Ovary (tissue), 9 donors: ENCODE results near the gene RECK. TPM values are rescaled to one million over a fixed set of nuclear protein-coding genes. Genes with fewer than 3 reads are reported as not detected.

Experiments used
- DNase-seq, 5 donors: peaks; one replicate each; pipeline ENCODE4 v3.0.0-alpha.2; 2019 to 2020
- H3K27ac ChIP-seq, 2 donors: fragments of 200-600 bp; one replicate each; pipeline versions ENCODE4 v1.5.1 to v1.8.0; 2019 to 2022
- H3K27me3 ChIP-seq: fragments of 200-600 bp; one replicate; pipeline ENCODE4 v1.8.0; 2022
- H3K36me3 ChIP-seq: fragments of 200-600 bp; sonication (generic); one replicate; pipeline ENCODE4 v1.5.1; 2019
- H3K4me1 ChIP-seq: one replicate; pipeline ENCODE4 v1.8.1; 2013; ENCODE audit warnings: mild to moderate bottlenecking, moderate library complexity; ENCODE audit not compliant: insufficient read depth
- H3K4me3 ChIP-seq: fragments of 200-600 bp; sonication (generic); one replicate; pipeline ENCODE4 v1.5.1; 2017
- H3K9me3 ChIP-seq, 2 donors: fragments of 200-600 bp in 1 of 2; sonication (generic) in 1 of 2; one replicate each; pipeline versions ENCODE4 v1.5.1 to v1.8.1; 2013 to 2019; ENCODE audit warnings: mild to moderate bottlenecking in 1 of 2, moderate library complexity in 1 of 2
- EP300 ChIP-seq: sonication (generic); formaldehyde crosslinking; IDR thresholded peaks from one replicate; pipeline ENCODE4 v1.6.1; 2017; ENCODE audit warnings: antibody characterized with exemption
- POLR2A ChIP-seq: fragments of 450-650 bp; IDR thresholded peaks from one replicate; pipeline ENCODE4 v1.6.1; 2017; ENCODE audit warnings: antibody characterized with exemption, mild to moderate bottlenecking, moderate library complexity
- WGBS, 3 donors: extraction: QIAGEN DNeasy Blood & Tissue Kit in 1 of 3; methylation state at CpG; one replicate each; pipeline versions ENCODE4 v1.1.5 to v1.1.7; 2013 to 2017; 5-methylcytosine and 5-hydroxymethylcytosine counted together
- intact Hi-C, 4 donors: fragments of 100-400 bp; cut with DNase I; formaldehyde crosslinking; loops; one replicate each; pipeline versions ENCODE4 v1.11.0 to v1.15.1; 2022 to 2023
- polyA plus RNA-seq, 2 donors: library from polyadenylated mRNA; stranded (reverse); fragments of 200-250 nt in 1 of 2; fragments of 350-450 nt in 1 of 2; fragmentation: Illumina TruSeq in 1 of 2; extraction: RNeasy Lipid Tissue Mini Kit (QIAGEN cat#74804) in 1 of 2; gene quantifications; one replicate each; pipeline ENCODE4 v1.2.3, GENCODE V29; 2013 to 2014
- total RNA-seq, 7 donors: library from RNA; depleted of rRNA in 2 of 7; stranded (reverse); fragments of >200 nt in 2 of 7; fragmentation: NEBNext Ultra II Directional in 3 of 7; extraction: Animal tissue kit (Norgen Biotek cat#: 25700) in 3 of 7; gene quantifications; one replicate each; pipeline versions ENCODE4 v1.1.0 to v1.2.4, GENCODE V29; 2016 to 2023
- TF ChIP-seq, protein P1 (sequence below), 3 donors: fragments of 450-650 bp in 2 of 3; fragments of 200-600 bp in 1 of 3; IDR thresholded peaks; one replicate each; pipeline versions ENCODE4 v1.5.1 to v1.8.0; 2016 to 2022; ENCODE audit warnings: antibody characterized with exemption in 3 of 3, mild to moderate bottlenecking in 1 of 3
- donor health status: DM: no; HTN: no; CAD: no; lungs with moderate emphysema.
- donor health status: DM: no; HTN: no; CAD: no.
- donor health status: Bipolar disorder and iron deficiency.
- donor health status: DM: yes; HTN: yes; CAD: no.
- donor health status: DM: no; HTN: no; CAD: no.
- donor health status: DM: yes; HTN: yes; CAD: no.

RECK gene
- total and polyA plus RNA-seq, 9 donors: 10.7 to 24.2 (median 16.8) TPM

DNA sequence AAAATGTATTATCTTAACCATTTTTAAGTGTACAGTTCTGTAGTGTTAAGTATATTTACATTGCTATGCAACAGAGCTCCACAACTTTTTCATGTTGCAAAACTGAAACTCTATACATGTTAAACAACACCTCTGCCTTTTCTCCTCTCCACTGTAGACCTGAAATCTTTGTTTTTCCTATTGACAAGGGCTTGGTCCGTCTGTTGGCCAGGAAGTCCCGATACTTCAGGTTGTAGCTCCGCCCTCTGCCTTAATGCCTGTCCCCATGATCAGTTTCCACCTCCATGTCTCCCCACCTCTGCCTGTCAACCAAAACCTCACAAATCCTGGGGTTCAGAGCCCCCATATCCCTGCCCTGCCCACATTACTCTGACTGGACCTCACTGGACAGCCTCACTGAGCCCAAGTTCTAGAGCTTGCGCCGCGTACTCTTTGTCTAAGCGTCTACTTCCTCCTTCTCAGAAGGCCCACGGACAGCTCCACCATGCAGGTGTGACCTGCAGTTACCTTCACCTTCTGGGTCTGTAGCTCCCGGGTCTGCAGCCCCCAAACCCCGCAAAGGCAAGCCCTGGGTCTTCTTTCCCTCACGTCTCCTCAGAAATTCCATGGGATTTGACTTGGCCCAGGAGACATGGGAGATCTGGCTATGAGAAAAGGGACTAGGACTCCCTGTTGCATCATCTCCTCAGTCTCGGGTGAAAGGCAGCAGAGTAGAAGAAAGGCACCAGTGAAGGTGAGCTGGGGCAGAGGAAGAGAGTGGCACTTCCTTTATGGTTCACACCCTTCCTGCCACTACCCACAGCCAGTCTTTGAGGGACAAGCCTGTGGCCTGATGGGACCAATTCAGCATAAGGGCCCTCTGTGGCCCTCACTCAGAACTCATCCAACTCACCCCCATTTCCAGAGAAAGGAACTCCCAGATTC is 107.9 kb downstream of the RECK start:
- H3K4me1 ChIP-seq: peaks cover 17% of the 10 kb centered on the region
- no peak for DNase-seq
- H3K9me3 ChIP-seq: no peaks in the 10 kb centered on the region
- WGBS, 3 donors: 94% methylated on average over 12 of the region's 12 CpGs
- H3K27me3 ChIP-seq: no peaks in the 10 kb centered on the region
- TF ChIP-seq, protein P1, sequence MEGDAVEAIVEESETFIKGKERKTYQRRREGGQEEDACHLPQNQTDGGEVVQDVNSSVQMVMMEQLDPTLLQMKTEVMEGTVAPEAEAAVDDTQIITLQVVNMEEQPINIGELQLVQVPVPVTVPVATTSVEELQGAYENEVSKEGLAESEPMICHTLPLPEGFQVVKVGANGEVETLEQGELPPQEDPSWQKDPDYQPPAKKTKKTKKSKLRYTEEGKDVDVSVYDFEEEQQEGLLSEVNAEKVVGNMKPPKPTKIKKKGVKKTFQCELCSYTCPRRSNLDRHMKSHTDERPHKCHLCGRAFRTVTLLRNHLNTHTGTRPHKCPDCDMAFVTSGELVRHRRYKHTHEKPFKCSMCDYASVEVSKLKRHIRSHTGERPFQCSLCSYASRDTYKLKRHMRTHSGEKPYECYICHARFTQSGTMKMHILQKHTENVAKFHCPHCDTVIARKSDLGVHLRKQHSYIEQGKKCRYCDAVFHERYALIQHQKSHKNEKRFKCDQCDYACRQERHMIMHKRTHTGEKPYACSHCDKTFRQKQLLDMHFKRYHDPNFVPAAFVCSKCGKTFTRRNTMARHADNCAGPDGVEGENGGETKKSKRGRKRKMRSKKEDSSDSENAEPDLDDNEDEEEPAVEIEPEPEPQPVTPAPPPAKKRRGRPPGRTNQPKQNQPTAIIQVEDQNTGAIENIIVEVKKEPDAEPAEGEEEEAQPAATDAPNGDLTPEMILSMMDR (IDR thresholded peaks at IDR 0.05): no peak
- TF ChIP-seq EP300 (no peak), POLR2A (no peak)
- intact Hi-C loops: no loop called here
- H3K4me3 ChIP-seq: no peak overlapping the region
- no peak overlapping the region for H3K27ac ChIP-seq
- H3K36me3 ChIP-seq: no peaks in the 10 kb centered on the region

DNA sequence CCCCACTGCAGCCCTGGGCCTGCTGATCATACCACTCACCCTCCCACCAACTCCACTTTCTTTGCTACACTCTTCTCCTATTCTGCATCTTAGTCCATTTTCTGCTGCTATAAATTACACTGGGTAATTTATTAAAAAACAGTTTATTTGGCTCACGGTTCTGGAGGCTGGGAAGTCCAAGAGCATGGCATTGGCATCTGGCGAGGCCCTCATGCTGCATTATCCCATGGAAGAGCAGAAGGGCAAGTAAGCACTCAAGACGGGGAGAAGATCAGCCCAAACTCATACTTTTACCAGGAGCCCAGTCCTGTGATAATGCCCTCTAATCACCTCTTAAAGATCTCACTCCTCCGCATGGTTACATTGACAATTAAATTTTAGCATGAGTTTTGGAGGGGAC is 109.3 kb downstream of the RECK start:
- Histone ChIP-seq H3K27ac (no peak overlapping the region), H3K4me3 (no peak overlapping the region), H3K4me1 (peaks cover 18% of the 10 kb centered on the region), H3K36me3 (no peaks in the 10 kb centered on the region), H3K9me3 (no peaks in the 10 kb centered on the region), H3K27me3 (no peaks in the 10 kb centered on the region)
- no peak for TF ChIP-seq POLR2A
- TF ChIP-seq, protein P1 (IDR thresholded peaks at IDR 0.05): no peak
- no peak for TF ChIP-seq EP300
- 93 to 99% (median 97%) methylated on average over 4 of the region's 4 CpGs for WGBS, 3 donors
- DNase-seq: no peak
- intact Hi-C loops: no loop called here

DNA sequence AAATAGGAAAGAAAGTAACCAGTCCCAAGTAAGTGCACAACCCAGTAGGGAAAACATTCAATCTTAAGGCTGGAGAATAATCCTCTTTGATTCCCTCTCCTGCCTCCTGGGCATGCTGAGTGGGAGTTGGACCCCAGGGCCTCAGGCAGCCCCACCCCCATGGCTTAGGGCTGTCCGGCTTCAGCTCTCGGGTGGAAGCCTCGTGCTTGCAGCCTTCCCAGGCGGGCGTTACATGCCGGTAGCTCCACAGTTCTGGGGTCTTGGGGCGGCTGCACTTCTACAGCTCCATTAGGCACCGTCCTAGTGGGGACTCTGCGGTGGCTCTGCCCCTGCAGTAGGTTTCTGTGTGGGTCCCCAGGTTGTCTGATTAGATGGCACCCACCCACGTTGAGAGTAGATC is 109.9 kb downstream of the RECK start:
- Histone ChIP-seq H3K4me3 (no peak overlapping the region), H3K27me3 (no peaks in the 10 kb centered on the region), H3K27ac (no peak overlapping the region), H3K36me3 (no peaks in the 10 kb centered on the region), H3K9me3 (no peaks in the 10 kb centered on the region), H3K4me1 (peaks cover 18% of the 10 kb centered on the region)
- TF ChIP-seq POLR2A: no peak
- TF ChIP-seq, protein P1 (IDR thresholded peaks at IDR 0.05): no peak
- no peak for TF ChIP-seq EP300
- intact Hi-C loops: no loop called here
- no peak for DNase-seq
- WGBS, 3 donors: 93 to 95% (median 94%) methylated on average over 10 of the region's 10 CpGs

DNA sequence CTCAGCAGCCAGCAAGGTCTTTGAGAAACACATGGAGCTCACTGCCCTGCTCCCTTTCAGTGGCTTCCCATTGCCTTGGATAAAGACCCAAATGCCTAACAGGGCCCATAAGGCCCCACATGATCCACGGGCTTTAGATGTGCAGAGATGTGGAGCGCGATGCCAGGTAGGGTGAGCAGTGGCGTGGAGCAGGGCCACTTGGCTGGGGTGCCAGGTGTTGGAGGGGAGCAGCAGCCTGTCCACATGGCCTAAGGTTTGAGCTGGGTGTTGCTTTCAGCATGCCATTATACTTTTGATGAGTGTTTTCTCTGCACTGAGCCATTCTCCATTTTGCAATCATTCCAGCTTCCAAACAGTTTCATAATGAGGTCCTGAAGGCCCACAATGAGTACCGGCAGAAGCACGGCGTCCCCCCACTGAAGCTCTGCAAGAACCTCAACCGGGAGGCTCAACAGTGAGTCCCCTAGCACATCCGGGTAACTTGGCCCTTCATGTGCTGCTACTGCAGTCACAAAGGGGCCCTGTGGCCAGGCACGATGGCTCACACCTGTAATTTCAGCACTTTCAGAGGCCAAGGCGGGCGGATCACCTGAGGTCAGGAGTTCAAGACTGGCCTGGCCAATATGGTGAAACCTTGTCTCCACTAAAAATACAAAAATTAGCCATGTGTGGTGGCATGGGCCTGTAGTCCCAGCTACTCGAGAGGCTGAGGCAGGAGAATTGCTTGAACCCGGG is 110.9 kb downstream of the RECK start:
- H3K27ac ChIP-seq: no peak overlapping the region
- no peak overlapping the region for H3K4me3 ChIP-seq
- DNase-seq: no peak
- no peaks in the 10 kb centered on the region for H3K27me3 ChIP-seq
- no peaks in the 10 kb centered on the region for H3K36me3 ChIP-seq
- H3K4me1 ChIP-seq: peaks cover 14% of the 10 kb centered on the region
- intact Hi-C loops: no loop called here
- TF ChIP-seq, protein P1 (IDR thresholded peaks at IDR 0.05): no peak
- TF ChIP-seq POLR2A (no peak), EP300 (no peak)
- H3K9me3 ChIP-seq: no peaks in the 10 kb centered on the region
- WGBS, 3 donors: 93 to 94% (median 94%) methylated on average over 14 of the region's 14 CpGs
